T-helper 17 cell (primary cell): Measurements from ENCODE around the gene DOK6. TPM values are rescaled to one million over a fixed set of nuclear protein-coding genes. Genes with fewer than 3 reads are reported as not detected.
"Not testable (repeated sequence)": the region's sequence is repeated elsewhere in the genome, so short reads cannot be mapped to it uniquely, and the experiment has no call there.

Source experiments
- ATAC-seq: fragments of 150-1000 bp; cut with Tn5 transposase; 2 replicates; pipeline ENCODE4 v1.10.0; 2021; ENCODE audit warnings: mild to moderate bottlenecking, moderate library complexity
- DNase-seq, 3 donors: peaks; one replicate each; pipeline versions ENCODE4 v3.0.0 to v3.0.0-alpha.2; 2020 to 2021
- H3K9me3 ChIP-seq: one replicate; pipeline ENCODE4 v1.7.0; 2013; ENCODE audit warnings: low read length, mild to moderate bottlenecking; ENCODE audit not compliant: control insufficient read depth, poor library complexity, severe bottlenecking
- H3K27ac Mint-ChIP-seq: one replicate; pipeline ENCODE4 v1.8.0; 2022; ENCODE audit warnings: mild to moderate bottlenecking, moderate library complexity, mixed read lengths
- H3K27me3 Mint-ChIP-seq: one replicate; pipeline ENCODE4 v1.8.0; 2022; ENCODE audit warnings: mixed read lengths
- H3K36me3 Mint-ChIP-seq: one replicate; pipeline ENCODE4 v1.8.0; 2022; ENCODE audit warnings: low read depth, mixed read lengths
- H3K4me1 Mint-ChIP-seq: one replicate; pipeline ENCODE4 v1.8.0; 2022; ENCODE audit warnings: mild to moderate bottlenecking, mixed read lengths
- H3K4me3 Mint-ChIP-seq: one replicate; pipeline ENCODE4 v1.8.0; 2022; ENCODE audit warnings: mild to moderate bottlenecking, moderate library complexity, mixed read lengths
- total RNA-seq, 4 donors: library from RNA in 2 of 4; stranded (reverse) in 2 of 4; gene quantifications; one replicate each; pipeline ENCODE4 v1.2.3 and lab custom pipeline; 2022 to 2026

Gene DOK6
- total RNA-seq (under 1 TPM in 1 of 2 donors, not detected in 1; 0.05 TPM), total RNA-seq (lab: John Stamatoyannopoulos, UW) (0 to 0.23 reads per million in 2 donors)

DNA sequence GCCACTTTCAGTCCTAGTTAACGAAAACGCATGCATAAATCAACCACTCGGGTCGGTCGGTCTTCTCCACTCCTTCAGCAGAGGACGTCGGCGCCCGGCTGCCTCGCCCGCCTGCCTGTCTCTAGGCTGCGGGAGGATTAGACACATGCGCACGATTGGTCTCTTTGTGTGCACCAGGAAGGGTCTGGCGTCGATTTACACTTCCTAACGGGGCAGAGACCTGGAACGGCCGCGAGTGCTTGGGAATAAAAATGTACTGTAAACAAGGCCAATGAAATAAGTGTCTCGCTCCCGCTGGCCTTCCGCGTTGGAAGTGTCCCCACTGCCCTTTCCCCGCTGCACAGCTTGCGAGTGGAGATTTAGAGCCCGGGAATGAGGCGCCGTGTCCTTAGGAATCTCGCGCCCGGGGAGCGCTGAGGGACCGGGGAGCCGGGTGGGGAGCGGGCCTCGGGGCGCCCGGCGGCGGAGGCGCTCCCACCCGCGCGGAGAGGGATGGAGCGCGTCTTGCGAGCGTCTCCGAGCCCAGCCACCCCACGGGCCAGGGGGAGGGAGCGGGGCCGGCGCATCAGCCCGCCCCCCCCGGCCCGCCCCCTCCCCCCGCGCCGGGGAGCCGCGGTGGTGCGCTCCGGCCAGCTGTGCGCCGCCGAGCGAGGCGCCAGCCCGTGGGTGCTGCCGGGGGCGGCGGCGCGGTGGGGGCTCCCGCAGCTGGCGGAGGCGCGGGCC is at the start of gene DOK6:
Gene DOK6, plus strand, starts transcription at position 636 of the 723 bp plus-strand sequence.
- no peak for DNase-seq
- peaks cover 61% of the 10 kb centered on the region for H3K27me3 Mint-ChIP-seq
- H3K9me3 ChIP-seq: no peaks in the 10 kb centered on the region
- H3K36me3 Mint-ChIP-seq: peaks cover 3% of the 10 kb centered on the region
- no peak for ATAC-seq
- H3K4me1 Mint-ChIP-seq: peaks cover 14% of the 10 kb centered on the region
- H3K4me3 Mint-ChIP-seq: peak within 1 kb of the TSS; percentile 88
- no peak within 1 kb of the TSS for H3K27ac Mint-ChIP-seq

DNA sequence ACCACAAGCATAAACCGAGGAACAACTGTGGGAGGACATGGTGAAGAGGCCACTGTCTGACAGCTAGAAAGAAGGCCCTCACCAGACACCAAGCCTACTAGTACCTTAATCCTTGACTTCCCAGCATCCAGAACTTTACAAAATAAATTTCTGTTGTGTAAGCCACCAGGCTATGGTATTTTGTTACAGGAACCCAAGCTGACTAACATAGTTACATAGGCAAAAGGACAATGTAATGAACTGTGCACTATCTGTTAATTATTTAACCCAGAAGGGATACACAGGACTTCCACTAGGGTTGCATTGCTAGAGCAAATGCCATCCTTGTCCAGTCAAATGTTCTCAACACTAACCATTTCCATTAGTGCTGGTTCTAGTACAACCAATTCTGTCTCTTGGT is 47.7 kb upstream of the DOK6 start:
- Mint-ChIP-seq H3K36me3 (no peaks in the 10 kb centered on the region), H3K4me1 (no peaks in the 10 kb centered on the region), H3K27me3 (no peaks in the 10 kb centered on the region), H3K4me3 (no peak overlapping the region), H3K27ac (no peak overlapping the region)
- no peaks in the 10 kb centered on the region for H3K9me3 ChIP-seq
- DNase-seq (no peak), ATAC-seq (no peak)

DNA sequence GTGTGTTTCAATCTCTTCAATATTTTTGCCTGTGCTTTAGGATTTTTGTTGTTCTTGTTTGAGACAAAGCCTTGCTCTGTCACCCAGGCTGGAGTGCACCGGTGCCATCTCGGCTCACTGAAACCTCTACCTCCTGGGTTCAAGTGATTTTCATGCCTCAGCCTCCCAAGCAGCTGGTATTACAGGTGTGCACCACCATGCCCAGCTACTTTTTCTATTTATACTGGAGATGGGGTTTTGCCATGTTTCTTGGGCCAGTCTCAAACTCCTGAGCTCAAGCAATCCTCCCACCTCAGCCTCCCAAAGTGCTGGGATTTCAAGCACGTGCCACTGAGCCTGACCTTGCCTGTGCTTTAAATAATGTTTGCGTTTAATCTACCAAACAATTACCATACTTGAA is 43.1 kb upstream of the DOK6 start:
- no peak for DNase-seq
- no peak for ATAC-seq
- H3K9me3 ChIP-seq: no peaks in the 10 kb centered on the region
- Mint-ChIP-seq H3K36me3 (no peaks in the 10 kb centered on the region), H3K4me3 (no peak overlapping the region), H3K27me3 (no peaks in the 10 kb centered on the region), H3K4me1 (no peaks in the 10 kb centered on the region), H3K27ac (no peak overlapping the region)

DNA sequence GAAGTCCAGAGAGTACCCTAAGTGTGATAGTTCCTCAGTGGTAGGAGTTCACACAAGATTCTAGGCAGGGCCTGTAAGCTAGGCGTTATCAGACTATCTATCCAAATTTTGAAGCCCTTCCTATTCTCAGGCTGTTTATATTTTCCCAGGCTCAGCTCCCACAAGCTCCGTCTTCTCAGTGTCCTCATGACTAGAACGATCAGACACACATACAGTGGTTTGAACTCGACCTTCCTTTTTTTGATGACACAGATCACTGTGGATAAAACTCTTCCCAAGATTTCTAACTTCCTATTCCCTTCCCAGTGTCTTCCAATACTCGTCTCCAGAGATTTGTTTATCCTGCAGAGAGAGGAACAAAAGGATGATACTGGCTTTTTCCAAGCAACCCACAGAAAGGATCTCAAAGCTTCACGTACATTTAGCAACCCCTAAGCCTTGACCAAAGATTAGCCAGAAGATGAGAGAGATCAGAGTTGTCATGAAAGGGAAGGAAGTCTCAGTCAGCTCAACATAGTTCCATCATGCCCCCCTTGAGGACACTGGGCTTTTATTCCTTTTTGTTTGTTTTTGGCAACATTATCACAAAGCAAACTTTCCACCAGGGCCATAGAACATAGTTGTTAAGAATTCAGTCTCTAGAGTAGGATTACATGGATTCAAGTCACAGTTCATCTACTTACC is 42.3 kb upstream of the DOK6 start:
- DNase-seq (no peak), ATAC-seq (no peak)
- Mint-ChIP-seq H3K4me3 (no peak overlapping the region), H3K4me1 (no peaks in the 10 kb centered on the region), H3K27me3 (no peaks in the 10 kb centered on the region), H3K36me3 (no peaks in the 10 kb centered on the region), H3K27ac (no peak overlapping the region)
- H3K9me3 ChIP-seq: no peaks in the 10 kb centered on the region

DNA sequence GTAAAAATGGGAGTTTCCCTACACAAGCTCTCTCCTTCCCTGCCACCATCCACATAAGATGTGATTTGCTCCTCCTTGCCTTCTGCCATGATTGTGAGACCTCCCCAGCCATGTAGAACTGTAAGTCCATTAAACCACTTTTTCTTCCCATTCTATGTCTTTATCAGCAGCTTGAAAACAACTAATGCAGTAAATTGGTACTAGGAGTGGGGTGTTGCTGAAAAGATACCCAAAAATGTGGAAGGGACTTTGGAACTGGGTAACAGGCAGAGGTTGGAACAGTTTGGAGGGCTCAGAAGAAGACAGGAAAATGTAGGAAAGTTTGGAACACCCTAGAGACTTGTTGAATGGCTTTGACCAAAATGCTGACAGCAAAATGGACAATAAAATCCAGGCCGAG is 40.9 kb upstream of the DOK6 start:
- H3K4me3 Mint-ChIP-seq, H3K9me3 ChIP-seq, H3K27ac Mint-ChIP-seq, H3K36me3 Mint-ChIP-seq, DNase-seq, ATAC-seq, H3K27me3 Mint-ChIP-seq, H3K4me1 Mint-ChIP-seq: not testable (repeated sequence)

DNA sequence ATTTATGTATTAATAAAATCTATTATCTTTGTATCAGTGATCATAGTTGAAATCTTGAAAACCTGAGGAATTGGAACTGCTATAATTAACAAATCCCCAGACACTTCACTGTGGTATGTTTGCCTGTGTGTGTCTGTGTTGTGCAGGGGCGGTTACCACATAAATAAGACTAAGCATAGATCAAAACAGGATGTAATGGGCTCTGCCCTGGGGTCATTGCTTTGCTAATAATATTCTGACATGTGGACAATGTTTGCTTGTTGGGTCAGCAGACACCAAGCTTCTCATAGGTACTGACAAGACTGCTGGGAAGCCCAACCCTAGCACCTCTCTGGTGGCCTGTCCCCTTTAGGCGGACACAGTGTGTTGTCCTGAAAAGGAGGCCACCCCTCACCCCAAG is 35.8 kb upstream of the DOK6 start:
- no peaks in the 10 kb centered on the region for H3K36me3 Mint-ChIP-seq
- ATAC-seq: no peak
- H3K4me1 Mint-ChIP-seq: no peaks in the 10 kb centered on the region
- no peak overlapping the region for H3K27ac Mint-ChIP-seq
- H3K4me3 Mint-ChIP-seq: no peak overlapping the region
- peaks cover 12% of the 10 kb centered on the region for H3K27me3 Mint-ChIP-seq
- H3K9me3 ChIP-seq: no peaks in the 10 kb centered on the region
- DNase-seq: no peak

DNA sequence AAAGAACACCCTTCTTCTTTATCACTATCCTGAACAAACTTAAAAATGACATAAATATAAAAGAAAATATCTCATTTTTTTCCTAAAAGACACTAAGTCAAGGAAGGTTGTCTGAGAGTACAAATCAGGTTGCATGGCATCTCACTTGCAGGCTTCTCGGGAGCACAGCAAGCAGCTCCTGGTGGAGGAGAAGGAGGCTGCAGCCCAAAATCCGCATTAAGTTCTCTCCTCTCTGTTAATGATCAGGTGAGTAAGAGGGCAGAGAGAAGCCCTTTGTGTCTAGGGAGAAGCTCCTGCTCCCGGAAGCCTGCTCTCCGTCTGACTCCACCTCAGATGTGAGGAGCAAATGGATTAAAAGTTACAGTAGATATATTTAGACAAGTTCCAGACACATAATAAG is 35.0 kb upstream of the DOK6 start:
- H3K9me3 ChIP-seq: no peaks in the 10 kb centered on the region
- Mint-ChIP-seq H3K4me3 (no peak overlapping the region), H3K4me1 (no peaks in the 10 kb centered on the region), H3K27ac (no peak overlapping the region), H3K36me3 (no peaks in the 10 kb centered on the region), H3K27me3 (peaks cover 12% of the 10 kb centered on the region)
- no peak for DNase-seq
- ATAC-seq: no peak

DNA sequence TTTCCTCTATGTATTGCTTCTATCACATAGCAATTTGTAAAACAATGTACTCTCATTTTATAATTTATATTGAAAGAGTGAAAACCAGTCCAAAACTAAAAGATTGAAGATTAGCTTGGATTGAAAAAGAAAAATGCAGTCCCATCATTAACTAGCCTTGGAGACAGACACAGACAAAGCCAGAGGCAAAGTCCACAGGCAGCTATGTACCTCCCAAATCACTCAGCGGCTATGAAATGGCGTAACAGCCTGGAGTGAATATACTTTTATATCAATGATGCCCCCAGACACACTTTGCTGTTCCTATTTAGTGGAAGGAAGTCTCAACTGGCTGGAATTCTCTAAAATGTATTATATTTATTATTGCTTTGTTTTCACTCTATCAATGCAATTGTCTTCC is 33.6 kb upstream of the DOK6 start:
- no peaks in the 10 kb centered on the region for H3K9me3 ChIP-seq
- Mint-ChIP-seq H3K27ac (no peak overlapping the region), H3K27me3 (peaks cover 12% of the 10 kb centered on the region), H3K4me3 (no peak overlapping the region), H3K4me1 (no peaks in the 10 kb centered on the region), H3K36me3 (no peaks in the 10 kb centered on the region)
- ATAC-seq (no peak), DNase-seq (no peak)

DNA sequence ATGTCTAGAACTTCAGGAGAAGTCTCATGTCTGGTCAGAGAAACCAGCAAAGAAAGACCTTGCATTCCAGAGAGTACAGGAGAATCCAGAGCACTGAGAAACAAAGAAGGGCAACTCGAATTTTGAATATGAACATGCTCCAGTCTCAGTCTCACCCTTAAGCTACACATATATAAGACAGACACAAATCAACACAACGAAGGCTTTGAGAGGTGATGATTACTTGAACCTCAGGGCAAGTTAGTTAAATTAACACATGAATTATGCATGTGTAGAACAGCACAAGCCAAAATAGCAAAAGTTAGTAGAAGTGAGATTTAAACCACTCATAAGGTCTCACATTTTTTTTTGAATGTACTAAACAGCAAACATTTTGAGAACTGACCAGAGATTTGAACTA is 29.0 kb upstream of the DOK6 start:
- ATAC-seq (no peak), DNase-seq (no peak)
- H3K27ac Mint-ChIP-seq: no peak overlapping the region
- H3K4me3 Mint-ChIP-seq: no peak overlapping the region
- H3K36me3 Mint-ChIP-seq: no peaks in the 10 kb centered on the region
- no peaks in the 10 kb centered on the region for H3K4me1 Mint-ChIP-seq
- no peaks in the 10 kb centered on the region for H3K9me3 ChIP-seq
- peaks cover 28% of the 10 kb centered on the region for H3K27me3 Mint-ChIP-seq

DNA sequence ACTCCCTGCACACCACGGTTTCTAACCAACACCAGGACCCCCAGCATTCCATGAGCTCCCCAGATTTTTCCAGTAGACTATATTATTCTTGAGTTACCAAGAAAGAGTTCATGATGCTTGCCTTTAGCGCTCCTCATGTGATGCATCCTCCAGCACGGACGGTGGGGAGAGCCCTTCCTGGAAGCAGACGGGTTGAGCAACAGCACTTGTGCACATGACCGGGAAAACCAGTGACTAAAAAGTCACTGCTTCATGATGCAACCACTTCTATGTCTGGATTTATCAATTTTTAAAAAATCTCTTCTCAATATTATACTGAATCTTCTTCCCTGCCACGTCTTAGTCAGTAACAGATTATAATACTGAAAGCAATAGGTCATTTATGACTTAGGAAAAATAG is 20.4 kb upstream of the DOK6 start:
- Mint-ChIP-seq H3K36me3 (no peaks in the 10 kb centered on the region), H3K4me3 (no peak overlapping the region), H3K4me1 (no peaks in the 10 kb centered on the region), H3K27ac (no peak overlapping the region), H3K27me3 (peaks cover 18% of the 10 kb centered on the region)
- DNase-seq: no peak
- no peak for ATAC-seq
- no peaks in the 10 kb centered on the region for H3K9me3 ChIP-seq

DNA sequence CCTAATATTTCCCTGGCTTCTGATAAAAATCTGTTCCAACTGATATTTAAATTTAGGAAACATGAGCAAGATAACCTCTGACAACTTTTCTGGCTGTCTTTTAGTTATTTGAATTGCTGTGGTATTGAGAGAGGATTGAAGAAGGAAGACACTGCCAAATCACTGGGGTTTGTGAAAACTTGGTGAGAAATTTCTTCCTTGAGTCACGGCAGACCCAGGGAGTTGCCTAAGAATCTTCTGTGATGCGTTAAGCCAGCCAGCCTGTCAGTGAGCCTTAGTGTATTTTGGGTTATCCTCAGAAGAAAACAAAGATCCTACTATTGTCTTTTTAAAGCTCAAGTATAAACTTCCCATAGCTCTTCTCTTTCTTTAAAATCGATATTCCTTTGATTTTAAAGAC is 17.5 kb upstream of the DOK6 start:
- Mint-ChIP-seq H3K27ac (no peak overlapping the region), H3K27me3 (peaks cover 8% of the 10 kb centered on the region), H3K36me3 (no peaks in the 10 kb centered on the region), H3K4me3 (peak overlapping the region; percentile 39), H3K4me1 (no peaks in the 10 kb centered on the region)
- no peaks in the 10 kb centered on the region for H3K9me3 ChIP-seq
- DNase-seq (no peak), ATAC-seq (no peak)

DNA sequence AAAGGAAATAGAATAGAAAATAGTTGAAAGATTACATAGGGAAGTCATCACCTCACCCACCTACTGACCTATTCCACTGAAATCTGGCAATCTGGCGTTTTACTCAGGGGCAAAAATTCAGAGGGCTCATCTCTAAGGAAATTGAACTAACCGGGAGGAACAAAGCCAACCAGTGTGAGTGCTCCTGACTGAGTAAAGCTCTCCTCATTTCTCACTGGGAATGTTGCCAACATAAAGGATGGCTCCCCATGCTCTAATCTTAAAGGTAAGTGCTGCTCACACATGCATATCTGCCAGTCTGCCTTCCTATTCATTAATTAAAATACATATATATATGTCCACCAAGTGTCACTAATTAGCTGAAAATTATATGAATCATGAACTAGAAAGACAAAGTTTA is 13.5 kb upstream of the DOK6 start:
- H3K9me3 ChIP-seq: no peaks in the 10 kb centered on the region
- H3K27ac Mint-ChIP-seq: no peak overlapping the region
- H3K4me3 Mint-ChIP-seq: no peak overlapping the region
- H3K27me3 Mint-ChIP-seq: peaks cover 11% of the 10 kb centered on the region
- ATAC-seq: no peak
- H3K36me3 Mint-ChIP-seq: no peaks in the 10 kb centered on the region
- no peaks in the 10 kb centered on the region for H3K4me1 Mint-ChIP-seq
- no peak for DNase-seq

DNA sequence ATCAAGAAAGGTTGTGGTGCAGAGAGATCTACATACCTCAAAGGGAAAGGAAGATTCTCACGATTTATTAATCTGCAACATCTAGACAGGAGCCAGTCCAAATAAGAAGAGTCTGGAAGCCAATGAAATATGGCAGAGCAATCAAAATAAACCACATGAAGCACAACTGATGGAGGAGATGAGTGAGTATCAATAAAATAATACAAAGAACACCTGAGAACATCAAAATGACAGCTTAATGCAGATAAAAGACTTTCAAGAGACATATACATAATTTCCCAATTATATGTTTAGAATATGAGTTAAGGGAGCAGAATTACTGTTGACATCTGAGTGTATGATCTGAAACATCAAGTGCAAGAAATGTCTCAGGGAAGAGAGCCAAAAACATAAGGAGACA is 12.5 kb upstream of the DOK6 start:
- H3K9me3 ChIP-seq: no peaks in the 10 kb centered on the region
- DNase-seq (no peak), ATAC-seq (no peak)
- Mint-ChIP-seq H3K36me3 (no peaks in the 10 kb centered on the region), H3K27me3 (peaks cover 8% of the 10 kb centered on the region), H3K27ac (no peak overlapping the region), H3K4me1 (no peaks in the 10 kb centered on the region), H3K4me3 (no peak overlapping the region)

DNA sequence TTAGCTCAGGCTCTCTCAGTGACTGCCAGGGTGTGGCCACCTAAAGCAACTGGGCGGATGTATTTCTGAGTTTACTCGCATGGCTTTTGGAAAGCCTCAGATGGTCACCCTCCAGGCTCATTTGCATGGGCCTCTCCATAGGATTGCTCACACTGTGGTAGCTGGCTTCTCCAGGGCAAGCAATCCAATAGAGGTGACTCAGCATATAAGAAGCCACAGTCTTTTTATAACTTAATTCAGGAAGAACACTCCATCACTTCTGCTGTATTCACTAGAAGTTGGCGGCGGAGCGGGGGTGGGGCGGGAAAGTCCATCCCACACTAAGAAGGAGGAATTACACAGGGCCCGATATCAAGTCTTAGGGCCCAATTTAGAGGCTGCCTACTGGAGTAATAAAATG is 3.6 kb upstream of the DOK6 start:
- ATAC-seq: no peak
- Mint-ChIP-seq H3K27ac (no peak overlapping the region), H3K36me3 (peaks cover 3% of the 10 kb centered on the region), H3K4me3 (no peak overlapping the region), H3K4me1 (peaks cover 10% of the 10 kb centered on the region), H3K27me3 (peaks cover 48% of the 10 kb centered on the region)
- DNase-seq: no peak
- H3K9me3 ChIP-seq: no peaks in the 10 kb centered on the region
